GM18858 (cell line): ENCODE measurements around the gene BCDIN3D.

Experiments used
- ATAC-seq: cut with Tn5 transposase; IDR thresholded peaks from one replicate; pipeline ENCODE4 v1.9.1; 2021; ENCODE audit not compliant: unreplicated experiment

The BCDIN3D gene

GRCh38 chr12:49800421-49801140 is 42.3 kb downstream of the BCDIN3D start:
- no peak for ATAC-seq

DNA sequence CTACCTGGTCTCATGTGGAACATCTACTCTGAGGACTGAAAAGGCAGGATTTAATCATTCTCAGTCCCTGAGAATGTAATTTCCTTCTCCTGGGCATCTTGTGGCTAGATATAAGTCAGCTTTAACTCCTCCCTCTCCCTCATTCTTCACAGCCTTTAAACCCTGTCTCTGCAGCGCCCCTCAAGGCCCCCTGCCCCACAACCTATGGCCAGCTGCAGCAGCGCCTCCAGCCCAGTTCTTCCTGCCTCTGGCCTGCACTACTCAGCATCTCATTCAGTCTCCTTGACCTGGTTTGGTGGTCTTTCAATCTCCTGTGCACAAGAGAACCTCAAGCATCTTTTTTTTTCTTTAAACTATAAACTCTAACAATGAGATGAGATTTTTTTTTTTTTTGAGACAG is 44.0 kb downstream of the BCDIN3D start:
- ATAC-seq = no peak

- ATAC-seq = no peak
These were observed 44.7 kb downstream of the BCDIN3D start for GRCh38 chr12:49798248-49798647.

DNA sequence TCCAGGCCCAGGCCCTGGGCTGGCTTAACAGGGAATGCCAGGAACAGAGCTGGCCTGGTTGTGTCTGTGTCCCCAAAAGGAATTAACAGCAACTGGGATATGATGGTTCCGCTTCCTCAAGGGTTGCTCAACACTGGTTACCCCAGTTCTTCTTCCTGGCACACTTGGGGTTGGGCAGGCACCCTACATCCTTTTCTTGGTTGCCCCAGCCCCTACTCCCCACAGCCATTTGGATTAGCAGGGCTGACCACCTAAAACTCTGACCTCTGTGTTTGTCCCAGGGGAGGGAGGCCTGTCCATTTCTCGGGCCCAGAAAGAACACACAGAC is 45.5 kb downstream of the BCDIN3D start:
- no peak for ATAC-seq

GRCh38 chr12:49796606-49797448 is 46.1 kb downstream of the BCDIN3D start:
- ATAC-seq = no peak

DNA sequence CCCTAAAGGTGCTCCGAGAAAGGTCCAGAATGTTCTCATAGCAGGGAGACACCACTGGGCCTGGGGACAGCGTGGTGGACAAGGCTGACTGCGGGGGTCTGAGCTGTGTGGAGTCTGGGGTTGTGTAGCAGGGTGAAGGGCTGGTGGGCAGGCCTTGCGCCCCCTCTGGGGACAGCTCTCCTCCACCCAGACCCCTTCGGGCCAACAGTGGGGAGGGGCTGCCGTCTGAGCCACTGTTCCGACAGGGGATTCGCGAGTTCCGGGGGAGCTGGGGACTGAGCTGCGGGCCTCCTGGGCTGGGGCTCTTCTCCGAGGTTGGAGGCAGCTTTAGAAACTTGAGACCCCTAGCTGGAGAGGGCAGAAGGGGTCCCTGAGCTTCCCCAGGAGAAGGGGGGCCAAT is 46.8 kb downstream of the BCDIN3D start:
- no peak for ATAC-seq

DNA sequence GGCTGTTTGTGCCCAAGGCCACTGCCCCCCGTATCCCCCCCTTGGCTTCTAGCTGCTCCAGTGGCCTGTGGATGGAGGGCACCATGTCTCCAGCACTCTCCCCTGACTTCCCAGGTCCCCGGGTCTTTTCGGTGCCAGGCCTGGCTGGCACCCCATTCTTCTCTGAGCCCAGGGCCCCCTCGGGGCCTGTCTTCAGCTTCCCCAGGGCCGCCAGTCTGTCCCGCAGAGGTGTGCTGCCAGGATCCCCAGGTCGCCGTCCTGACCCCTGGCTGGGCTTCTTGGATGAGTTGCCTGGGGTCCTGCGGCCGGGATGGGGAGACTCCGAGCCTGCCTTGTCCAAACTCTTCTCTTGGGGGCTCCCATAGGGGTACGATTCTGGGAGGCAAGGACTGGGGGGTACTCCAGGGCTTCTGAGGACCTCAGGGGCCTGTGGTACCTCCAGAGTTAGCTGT is 47.2 kb downstream of the BCDIN3D start:
- no peak for ATAC-seq

GRCh38 chr12:49794811-49795653 is 47.9 kb downstream of the BCDIN3D start:
- ATAC-seq = no peak

DNA sequence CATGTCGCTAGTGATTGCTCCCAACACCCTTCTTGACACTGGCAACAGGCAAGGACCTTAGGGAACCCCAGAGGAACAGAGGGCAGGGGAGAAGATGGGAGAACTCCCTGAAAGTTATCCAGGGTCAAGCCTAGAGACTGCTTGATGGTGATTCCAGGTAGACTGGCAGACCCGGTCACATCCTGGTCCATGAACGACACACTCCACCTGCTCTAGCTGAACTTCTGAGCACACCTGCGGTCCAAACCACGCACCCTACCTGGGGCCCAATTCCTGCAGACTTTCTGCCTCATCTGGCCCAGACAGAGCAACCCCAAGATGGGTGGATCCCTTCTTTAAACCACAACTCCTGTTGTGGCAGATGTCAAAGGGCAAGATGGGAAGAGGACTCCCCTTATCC is 48.9 kb downstream of the BCDIN3D start:
- no peak for ATAC-seq

GRCh38 chr12:49793620-49794019 is 49.3 kb downstream of the BCDIN3D start:
- ATAC-seq = no peak

DNA sequence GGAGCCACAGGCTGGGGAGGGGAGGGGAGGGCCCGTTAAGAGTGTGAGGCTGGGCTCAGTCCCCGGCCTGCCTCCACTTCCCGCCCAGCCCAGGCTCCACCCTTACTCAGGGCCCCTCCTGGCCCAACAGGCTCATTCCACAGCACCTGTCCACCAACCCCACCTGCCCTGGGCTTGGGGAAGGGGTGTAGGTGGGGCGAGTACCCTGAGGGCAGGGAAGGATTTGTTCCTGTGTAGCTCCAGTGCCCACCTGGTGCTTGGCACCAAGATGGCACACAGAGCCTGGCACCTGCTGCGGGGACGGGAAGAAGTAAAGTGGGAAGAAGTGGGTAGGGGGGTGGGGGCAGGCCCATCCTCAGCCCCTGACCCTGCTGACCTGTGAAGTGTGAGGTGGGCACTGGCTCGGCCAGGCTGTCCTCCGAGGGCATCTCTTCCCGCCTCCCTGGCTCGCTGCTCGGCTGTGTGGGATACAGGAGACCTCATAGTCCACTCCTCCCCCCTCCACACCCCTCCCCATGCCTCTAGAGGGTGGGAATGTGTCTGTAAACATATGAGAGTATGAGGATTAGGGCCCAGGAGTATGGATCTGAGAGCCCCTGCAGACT is 49.8 kb downstream of the BCDIN3D start:
- no peak for ATAC-seq

DNA sequence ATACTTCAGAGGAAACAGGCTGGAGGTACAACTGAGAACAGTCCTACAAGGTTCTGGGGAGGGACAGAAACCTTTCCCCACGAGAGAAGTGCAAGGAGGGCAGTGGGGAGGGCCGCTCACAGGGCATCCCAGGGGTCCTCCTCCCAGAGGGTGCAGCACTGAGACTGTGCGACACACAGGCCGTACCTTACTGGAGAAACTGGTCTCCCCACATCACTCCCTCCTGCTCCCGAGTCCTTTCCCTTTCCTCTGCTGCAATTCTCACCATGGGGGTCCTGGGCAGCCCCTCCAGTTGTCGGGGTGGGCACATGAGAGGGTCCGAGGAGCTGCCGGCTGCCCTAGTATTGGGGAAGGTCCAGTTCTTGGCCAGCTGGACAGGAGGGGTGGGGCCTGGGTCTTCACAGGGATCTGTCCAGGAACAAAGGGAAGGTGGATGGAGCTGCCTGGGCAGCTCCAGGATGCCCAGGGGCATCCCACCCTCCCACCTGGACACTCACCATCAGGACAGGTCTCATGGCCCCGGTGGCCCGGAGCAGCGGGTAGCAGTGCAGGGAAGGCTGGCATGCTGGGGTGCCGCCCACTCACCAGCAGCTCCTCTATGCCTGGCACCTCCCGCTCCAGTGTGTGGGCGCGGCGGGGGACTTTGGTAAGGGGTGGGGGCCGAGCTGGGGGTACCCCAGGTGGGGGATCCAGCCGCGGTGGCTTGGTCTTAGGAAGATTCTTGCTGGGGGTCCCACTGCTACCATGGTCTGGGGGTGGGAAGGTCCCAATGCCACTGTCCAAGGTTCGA is 50.5 kb downstream of the BCDIN3D start:
- ATAC-seq = no peak

GRCh38 chr12:49791700-49792099 is 51.2 kb downstream of the BCDIN3D start:
- no peak for ATAC-seq

DNA sequence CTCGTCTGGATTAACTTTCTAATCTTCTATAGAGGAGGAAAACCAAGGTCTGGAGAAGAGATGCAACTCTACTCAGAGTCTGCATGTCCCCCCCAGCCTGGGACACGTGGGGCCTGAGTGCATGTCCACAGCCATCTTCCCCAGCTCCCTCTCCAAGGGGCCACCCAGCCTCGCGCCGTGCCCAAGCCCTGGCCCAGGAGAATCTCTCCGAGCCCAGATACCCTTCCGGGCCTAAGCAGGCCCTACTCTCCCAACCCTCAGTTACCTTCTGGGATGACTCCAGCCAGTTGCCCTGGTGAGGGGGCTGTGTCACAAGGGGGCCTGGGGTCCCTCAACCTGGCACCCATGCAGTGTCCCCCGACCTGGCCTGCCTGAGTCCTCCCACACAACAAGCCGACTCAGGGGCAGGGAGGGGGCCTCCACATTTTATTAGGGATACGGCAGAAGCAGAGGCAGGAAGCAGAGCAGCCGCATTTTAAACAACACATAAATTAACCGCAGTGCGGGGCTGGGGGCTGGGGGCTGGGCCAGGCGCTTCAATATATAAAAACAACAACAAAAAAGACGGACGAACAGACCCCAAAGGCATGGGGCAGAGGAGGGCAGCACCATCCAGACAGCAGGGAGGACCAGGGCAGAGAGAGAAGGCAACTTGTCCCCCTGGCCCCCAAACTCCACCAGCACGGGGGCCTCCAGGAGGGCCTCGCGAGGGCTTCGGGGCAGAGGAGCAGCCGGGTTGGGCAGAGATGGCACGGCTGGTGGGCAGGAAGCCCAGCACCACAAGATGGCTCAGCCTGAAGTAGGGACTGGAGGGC is 52.0 kb downstream of the BCDIN3D start:
- no peak for ATAC-seq

DNA sequence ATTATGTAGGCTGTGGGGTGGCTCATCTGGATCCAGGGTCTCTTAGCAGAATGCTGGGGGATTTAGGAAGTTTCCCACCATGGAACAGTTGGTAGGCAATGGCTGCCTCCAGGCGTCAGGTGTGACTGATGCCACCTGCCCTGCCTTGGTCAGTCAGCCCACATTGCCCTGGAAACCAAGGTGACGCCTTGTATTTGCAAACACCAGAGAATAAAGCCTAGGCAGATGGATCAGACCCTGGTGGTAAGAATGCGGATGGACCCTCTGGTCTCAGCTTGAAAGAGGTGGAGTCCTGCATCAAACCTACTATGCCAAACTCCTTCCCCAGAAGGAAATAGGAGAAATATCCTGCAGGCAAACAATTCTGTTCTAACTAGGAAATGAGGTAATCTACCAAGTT is 52.9 kb downstream of the BCDIN3D start:
- ATAC-seq = no peak

GRCh38 chr12:49787672-49788071 is 55.2 kb downstream of the BCDIN3D start:
- ATAC-seq = no peak
